Measurements from ENCODE around the gene TULP1.

GRCh38 chr6:35533981-35534380, 21.3 kb upstream of the TULP1 start:
- TF ChIP-seq CTCF (IDR thresholded peaks at IDR 0.05; ENCODE audit: low read length) (no peak), EZH2 (IDR thresholded peaks at IDR 0.05; ENCODE audit: borderline replicate concordance, low read length) (no peak)
